Activated naive CD4-positive, alpha-beta T cell treated with anti-CD3 and anti-CD28 coated beads for 36 hours (primary cell): Measurements from ENCODE around the gene GRK2. TPM values are rescaled to one million over a fixed set of nuclear protein-coding genes. Genes with fewer than 3 reads are reported as not detected.

ENCODE experiments used
- CTCF ChIA-PET: fragments of 350-600 bp; sonication (Branson Sonifier 250); formaldehyde crosslinking; loops from one replicate; lab custom pipeline; 2021; ENCODE audit warnings: antibody characterized with exemption; lab: Charles Lee
- DNase-seq: peaks from one replicate; pipeline ENCODE4 v3.0.0-alpha.2; 2020
- H3K27ac Mint-ChIP-seq: one replicate; pipeline ENCODE4 v1.8.0; 2021; ENCODE audit warnings: mild to moderate bottlenecking, mixed read lengths
- H3K27me3 Mint-ChIP-seq: one replicate; pipeline ENCODE4 v1.8.0; 2021; ENCODE audit warnings: low read depth, mixed read lengths
- H3K36me3 Mint-ChIP-seq: one replicate; pipeline ENCODE4 v1.8.0; 2021; ENCODE audit warnings: low read depth, mixed read lengths
- H3K4me1 Mint-ChIP-seq: one replicate; pipeline ENCODE4 v1.8.0; 2021; ENCODE audit warnings: low read depth, mixed read lengths
- H3K4me3 Mint-ChIP-seq: one replicate; pipeline ENCODE4 v1.8.0; 2021; ENCODE audit warnings: mild to moderate bottlenecking, moderate library complexity, mixed read lengths
- H3K9me3 Mint-ChIP-seq: one replicate; pipeline ENCODE4 v1.8.0; 2021; ENCODE audit warnings: mixed read lengths
- intact Hi-C: fragments of 100-400 bp; cut with micrococcal nuclease; formaldehyde crosslinking; loops from one replicate; pipeline ENCODE4 v1.15.1; 2023
- total RNA-seq, 2 experiments: library from RNA; stranded (reverse); gene quantifications; one replicate each; pipeline ENCODE4 v1.2.3, GENCODE V29; 2021

Gene GRK2
- total RNA-seq, 2 experiments from 2014 or later, result 293 to 295 TPM

- Mint-ChIP-seq H3K4me3 (peak overlapping the region; percentile 71), H3K27me3 (no peaks in the 10 kb centered on the region), H3K4me1 (peaks cover 40% of the 10 kb centered on the region), H3K27ac (peak overlapping the region; percentile 96), H3K9me3 (no peaks in the 10 kb centered on the region), H3K36me3 (peaks cover 40% of the 10 kb centered on the region)
- peak; percentile 65 for DNase-seq
- intact Hi-C loops, result loop anchor here (1.0 to 5.0 kb wide), 5 partner anchors 10 to 195 kb away; partner anchors contain the start of gene AIP
- CTCF ChIA-PET, result interaction anchor here (1.5 to 3.4 kb wide), 4 partner anchors 10 to 25 kb away, joined by 4 to 25 read pairs (median 11); no protein-coding TSS in a partner anchor
Observed at GRCh38 chr11:67287355-67288197, 21.3 kb downstream of the GRK2 start.

DNA sequence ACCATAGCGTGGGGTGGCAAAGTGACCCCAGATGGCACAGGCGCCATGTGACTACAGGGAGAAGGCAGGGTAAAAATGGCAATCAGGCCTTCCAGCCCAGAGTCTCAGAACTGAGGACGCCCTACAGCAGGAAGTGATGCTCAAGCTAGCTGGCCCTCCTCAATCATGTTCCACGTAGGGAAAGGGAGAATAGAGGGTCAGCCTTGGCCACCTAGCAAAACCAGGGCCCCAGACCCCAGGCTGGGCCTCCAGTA, 21.9 kb downstream of the GRK2 start:
- peak overlapping the region; percentile 71 for H3K4me3 Mint-ChIP-seq
- peaks cover 45% of the 10 kb centered on the region for H3K4me1 Mint-ChIP-seq
- intact Hi-C loops, result loop anchor here (1.0 to 5.0 kb wide), 5 partner anchors 11 to 194 kb away; partner anchors contain the start of gene AIP
- CTCF ChIA-PET, result interaction anchor here (1.4 to 3.4 kb wide), 5 partner anchors 10 to 29 kb away, joined by 4 to 25 read pairs (median 9); no protein-coding TSS in a partner anchor
- peaks cover 44% of the 10 kb centered on the region for H3K36me3 Mint-ChIP-seq
- DNase-seq, result no peak
- H3K27me3 Mint-ChIP-seq, result no peaks in the 10 kb centered on the region
- no peaks in the 10 kb centered on the region for H3K9me3 Mint-ChIP-seq
- peak overlapping the region; percentile 96 for H3K27ac Mint-ChIP-seq

DNA sequence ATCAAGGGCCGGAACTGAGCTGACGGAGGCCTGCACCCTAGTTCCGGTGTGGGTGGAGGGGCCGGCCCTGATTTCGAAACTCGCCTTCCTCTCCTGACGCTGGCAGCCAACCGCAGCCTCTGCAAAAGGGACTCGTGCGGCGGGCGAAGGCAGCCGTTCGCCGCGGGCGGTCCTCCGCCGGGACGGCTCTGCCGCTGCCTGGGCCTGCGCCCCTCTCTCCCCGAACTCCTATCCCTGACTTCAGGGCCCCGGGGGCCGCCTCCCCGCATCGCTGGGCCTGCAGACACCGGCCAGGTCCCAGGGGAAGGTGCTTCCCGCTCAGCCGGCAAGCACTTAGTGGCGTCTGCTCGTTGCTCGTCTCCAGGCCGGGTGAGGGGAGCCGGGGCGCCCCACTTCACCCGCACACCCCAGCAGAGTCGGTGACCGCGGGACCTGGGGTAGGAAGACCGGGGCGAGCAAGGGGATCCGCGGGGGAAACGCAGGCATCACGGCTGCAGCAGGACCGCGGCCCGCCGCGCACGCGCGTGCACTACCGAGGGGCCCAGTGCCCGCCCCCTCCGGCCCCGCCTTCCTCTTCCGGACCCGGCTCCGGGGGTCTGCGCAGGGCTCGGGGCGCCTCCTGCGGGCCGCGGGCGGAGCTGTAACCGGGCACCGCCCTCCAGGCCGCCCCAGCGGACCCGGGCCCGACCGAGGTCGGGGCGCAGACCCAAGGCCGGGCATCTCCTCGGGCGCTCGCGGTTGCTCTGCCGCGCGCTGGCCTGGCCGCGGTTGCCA, 22.4 kb downstream of the GRK2 start:
- Mint-ChIP-seq H3K4me1 (peaks cover 47% of the 10 kb centered on the region), H3K36me3 (peaks cover 44% of the 10 kb centered on the region), H3K27ac (peak overlapping the region; percentile 96), H3K9me3 (no peaks in the 10 kb centered on the region), H3K27me3 (no peaks in the 10 kb centered on the region), H3K4me3 (peak overlapping the region; percentile 71)
- peak; percentile 95 for DNase-seq
- CTCF ChIA-PET, result interaction anchor here (1.4 to 3.4 kb wide), 5 partner anchors 11 to 28 kb away, joined by 4 to 25 read pairs (median 9); no protein-coding TSS in a partner anchor
- intact Hi-C loops, result loop anchor here (1.0 to 5.0 kb wide), 5 partner anchors 11 to 194 kb away; partner anchors contain the start of gene AIP

DNA sequence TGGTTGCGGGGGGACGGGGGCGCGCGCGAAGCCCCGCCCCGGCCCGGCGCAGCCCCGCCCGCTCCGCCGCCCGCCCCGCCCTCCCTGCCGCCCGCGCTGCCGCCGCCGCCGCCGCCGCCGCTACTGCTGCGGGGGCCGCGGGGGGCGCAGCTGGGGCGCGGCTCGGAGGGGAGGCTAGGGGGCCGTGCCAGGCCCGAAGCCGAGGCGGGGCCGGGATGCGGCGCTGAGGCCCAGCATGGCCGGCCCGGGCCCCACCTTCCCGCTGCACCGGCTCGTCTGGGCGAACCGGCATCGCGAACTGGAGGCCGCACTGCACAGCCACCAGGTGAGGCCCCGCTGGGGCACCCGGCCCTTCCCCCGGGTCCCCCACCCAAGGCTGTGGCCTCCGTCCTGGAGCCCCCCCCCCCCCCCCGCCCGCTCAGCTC, 23.0 kb downstream of the GRK2 start, which contains the start of gene ANKRD13D:
TSS of gene ANKRD13D (plus strand) at position 78 of the 425 bp plus-strand sequence. CDS start at position 236, 158 bp downstream.
- CTCF ChIA-PET, result interaction anchor here (1.4 to 3.4 kb wide), 2 partner anchors 18 to 28 kb away, joined by 4 to 25 read pairs; no protein-coding TSS in a partner anchor
- Mint-ChIP-seq H3K27me3 (no peaks in the 10 kb centered on the region), H3K27ac (peak within 1 kb of the TSS; percentile 96), H3K4me1 (peaks cover 52% of the 10 kb centered on the region), H3K4me3 (peak within 1 kb of the TSS; percentile 92), H3K36me3 (peaks cover 42% of the 10 kb centered on the region), H3K9me3 (no peaks in the 10 kb centered on the region)
- intact Hi-C loops, result loop anchor here (5.0 kb wide), 1 partner anchor 193 kb away; the partner anchor contains the start of gene AIP
- peak; percentile 33 for DNase-seq

- Mint-ChIP-seq H3K27ac (peak overlapping the region; percentile 86), H3K4me1 (peaks cover 52% of the 10 kb centered on the region), H3K4me3 (peak overlapping the region; percentile 92), H3K36me3 (peaks cover 42% of the 10 kb centered on the region), H3K27me3 (no peaks in the 10 kb centered on the region), H3K9me3 (no peaks in the 10 kb centered on the region)
- peak; percentile 28 for DNase-seq
- intact Hi-C loops, result loop anchor here (5.0 kb wide), 1 partner anchor 192 kb away; the partner anchor contains the start of gene AIP
- CTCF ChIA-PET, result interaction anchor here (1.4 to 3.4 kb wide), 2 partner anchors 19 to 27 kb away, joined by 4 to 25 read pairs; no protein-coding TSS in a partner anchor
Observed at GRCh38 chr11:67289651-67290479, 23.6 kb downstream of the GRK2 start.

DNA sequence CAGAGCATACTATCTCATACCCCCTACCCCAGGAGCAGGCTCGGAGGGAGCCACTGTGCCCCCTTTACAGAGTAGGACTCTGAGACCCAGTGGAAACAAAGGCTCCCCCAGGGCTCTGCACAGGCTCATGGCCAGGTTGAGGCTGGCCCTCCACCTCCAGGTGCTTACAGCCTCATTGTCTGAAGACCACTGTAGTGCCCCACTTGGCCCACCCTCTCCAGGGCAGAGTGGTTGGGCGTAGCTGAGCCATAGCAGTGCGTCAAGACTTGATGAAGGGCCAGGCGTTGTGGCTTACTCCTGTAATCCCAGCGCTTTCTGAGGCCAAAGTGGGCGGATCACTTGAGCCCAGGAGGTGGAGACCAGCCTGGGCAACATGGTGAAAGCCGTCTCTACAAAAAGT, 24.5 kb downstream of the GRK2 start:
- H3K27me3 Mint-ChIP-seq, result no peaks in the 10 kb centered on the region
- CTCF ChIA-PET, result interaction anchor here (0.7 to 3.4 kb wide), 4 partner anchors 10 to 94 kb away, joined by 3 to 25 read pairs (median 6); no protein-coding TSS in a partner anchor
- peaks cover 50% of the 10 kb centered on the region for H3K36me3 Mint-ChIP-seq

GRCh38 chr11:67291481-67292381, 25.5 kb downstream of the GRK2 start:
- H3K27ac Mint-ChIP-seq, result no peak overlapping the region
- peaks cover 55% of the 10 kb centered on the region for H3K36me3 Mint-ChIP-seq
- peaks cover 43% of the 10 kb centered on the region for H3K4me1 Mint-ChIP-seq

More for the DNA sequence above, 24.5 kb downstream of the GRK2 start:
- DNase-seq, result no peak
- Mint-ChIP-seq H3K27ac (no peak overlapping the region), H3K4me3 (peak overlapping the region; percentile 41), H3K9me3 (peaks cover 1% of the 10 kb centered on the region), H3K4me1 (peaks cover 48% of the 10 kb centered on the region)
- intact Hi-C loops, result no loop called here

GRCh38 chr11:67292671-67293070, 26.4 kb downstream of the GRK2 start:
- Mint-ChIP-seq H3K4me3 (peak overlapping the region; percentile 14), H3K4me1 (peaks cover 33% of the 10 kb centered on the region), H3K36me3 (peaks cover 51% of the 10 kb centered on the region), H3K9me3 (peaks cover 8% of the 10 kb centered on the region), H3K27me3 (no peaks in the 10 kb centered on the region), H3K27ac (peak overlapping the region; percentile 73)
- no peak for DNase-seq
- intact Hi-C loops, result no loop called here
- CTCF ChIA-PET, result interaction anchor here (0.6 kb wide), 1 partner anchor 25 kb away, joined by 3 read pairs; no protein-coding TSS in a partner anchor

More at GRCh38 chr11:67291481-67292381, 25.5 kb downstream of the GRK2 start:
- H3K4me3 Mint-ChIP-seq, result no peak overlapping the region
- peaks cover 8% of the 10 kb centered on the region for H3K9me3 Mint-ChIP-seq
- CTCF ChIA-PET, result interaction anchor here (0.6 to 1.7 kb wide), 5 partner anchors 9 to 390 kb away, joined by 3 to 10 read pairs (median 3); no protein-coding TSS in a partner anchor
- DNase-seq, result no peak
- intact Hi-C loops, result no loop called here
- no peaks in the 10 kb centered on the region for H3K27me3 Mint-ChIP-seq

DNA sequence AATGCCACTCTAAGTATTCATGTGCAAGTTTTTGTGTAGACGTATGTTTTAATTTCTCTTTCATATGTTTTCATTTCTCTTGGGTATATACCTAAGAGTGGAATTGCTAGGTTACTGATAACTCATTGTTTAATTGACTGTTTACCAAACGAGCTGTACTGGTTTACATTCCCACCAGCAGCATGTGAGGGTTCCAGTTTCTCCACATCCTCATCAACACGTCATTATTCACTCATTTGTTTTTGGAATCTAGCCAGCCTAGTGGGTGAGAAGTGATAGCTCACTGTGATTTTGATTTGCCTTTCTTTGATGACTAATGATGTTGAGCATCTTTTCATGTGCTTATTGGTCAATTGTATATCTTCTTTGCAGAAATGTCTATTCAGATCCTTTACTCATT, 26.8 kb downstream of the GRK2 start:
- Mint-ChIP-seq H3K27ac (peak overlapping the region; percentile 73), H3K4me1 (peaks cover 29% of the 10 kb centered on the region), H3K36me3 (peaks cover 50% of the 10 kb centered on the region), H3K9me3 (peaks cover 8% of the 10 kb centered on the region), H3K27me3 (no peaks in the 10 kb centered on the region), H3K4me3 (peak overlapping the region; percentile 14)
- DNase-seq, result peak; percentile 33
- intact Hi-C loops, result no loop called here
- CTCF ChIA-PET, result interaction anchor here (0.6 to 0.7 kb wide), 3 partner anchors 24 to 212 kb away, joined by 3 read pairs; no protein-coding TSS in a partner anchor

GRCh38 chr11:67295846-67296245, 29.6 kb downstream of the GRK2 start:
- Mint-ChIP-seq H3K27me3 (no peaks in the 10 kb centered on the region), H3K9me3 (peaks cover 8% of the 10 kb centered on the region), H3K4me1 (peaks cover 27% of the 10 kb centered on the region), H3K4me3 (no peak overlapping the region), H3K36me3 (peaks cover 50% of the 10 kb centered on the region), H3K27ac (no peak overlapping the region)
- no peak for DNase-seq
- CTCF ChIA-PET, result interaction anchor here (0.6 to 1.7 kb wide), 2 partner anchors 21 to 129 kb away, joined by 4 to 6 read pairs; no protein-coding TSS in a partner anchor
- intact Hi-C loops, result no loop called here
